ENCODE measurements around the gene ZBTB8OS.

Gene ZBTB8OS

GRCh38 chr1:32612189-32612881, 38.0 kb downstream of the ZBTB8OS start:
- DNase-seq (ENCODE audit: low read depth in 2 of 2, low spot score in 1 of 2): peak in 1 of 2 donors; percentile 11

DNA sequence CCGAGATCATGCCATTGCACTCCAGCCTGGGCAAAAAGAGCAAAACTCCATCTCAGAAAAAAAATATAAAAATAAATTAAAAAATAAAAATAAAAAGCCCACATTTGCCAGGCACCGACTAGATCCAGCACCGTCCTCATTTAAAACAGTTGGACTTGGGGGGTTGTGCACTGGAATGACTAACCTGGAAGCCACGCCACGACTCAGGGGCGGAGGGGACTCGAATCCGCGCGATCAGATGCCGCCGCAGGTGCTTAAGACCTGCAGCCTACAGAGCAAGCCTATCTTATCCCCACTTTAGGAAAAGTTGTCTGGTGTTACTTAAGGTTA, 38.5 kb downstream of the ZBTB8OS start:
- no peak for DNase-seq (ENCODE audit: low read depth in 2 of 2, low spot score in 1 of 2)

DNA sequence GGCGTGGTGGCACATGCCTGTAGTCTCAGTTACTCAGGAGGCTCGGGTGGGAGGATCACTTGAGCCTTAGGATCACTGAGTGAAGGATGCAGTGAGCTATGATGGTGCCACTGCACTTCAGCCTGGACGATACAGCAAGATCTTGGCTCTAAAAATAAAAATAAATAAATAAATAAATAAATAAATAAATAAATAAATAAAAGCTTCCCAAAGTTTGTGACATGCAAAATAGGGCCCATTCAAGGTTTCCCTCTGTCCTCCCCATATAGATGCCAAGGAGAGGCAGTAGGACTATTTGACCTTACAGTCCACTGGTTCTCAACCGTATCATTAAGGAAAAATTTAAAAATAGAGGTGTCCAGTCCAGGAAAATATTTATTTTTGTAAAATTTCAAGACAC, 41.2 kb downstream of the ZBTB8OS start:
- DNase-seq (ENCODE audit: low read depth in 2 of 2, low spot score in 1 of 2): no peak

DNA sequence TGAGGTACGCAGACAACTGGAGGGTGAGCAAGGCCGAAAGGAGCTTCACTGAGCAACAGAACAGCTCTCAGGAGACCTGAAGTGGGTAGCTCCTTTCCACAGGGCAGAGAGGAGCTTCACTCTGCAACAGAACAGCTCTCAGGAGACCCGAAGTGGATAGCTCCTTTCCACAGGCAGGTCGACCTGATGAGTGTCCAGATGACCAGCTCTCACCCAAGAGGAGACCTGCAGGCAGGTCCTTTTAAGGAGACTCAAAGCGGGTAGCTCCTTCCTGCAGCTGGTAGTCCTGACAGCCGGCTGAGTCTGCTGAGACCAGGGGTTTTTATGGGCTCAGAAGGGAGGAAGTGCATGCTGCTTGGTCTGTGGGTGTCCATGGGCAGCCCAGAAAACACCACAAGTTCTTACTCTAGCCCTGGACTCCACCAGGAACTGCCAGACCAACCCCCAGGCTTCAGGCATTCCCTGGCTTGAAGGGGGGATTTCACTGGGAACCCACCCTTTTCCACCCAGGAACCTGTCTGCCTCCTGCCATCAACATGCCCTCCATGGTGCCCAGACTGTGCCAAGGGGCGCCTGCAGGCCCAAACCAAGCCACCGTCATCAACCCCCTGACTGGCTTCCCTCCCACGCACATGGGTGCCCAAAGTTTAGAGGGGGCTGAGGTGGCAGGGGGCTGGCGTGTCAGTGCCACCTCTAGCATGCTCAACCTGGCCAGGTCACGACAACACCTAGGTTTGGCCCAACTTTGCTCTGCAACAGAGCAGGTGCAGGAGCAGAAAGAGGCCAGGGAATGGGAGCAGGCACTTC, 43.6 kb downstream of the ZBTB8OS start:
- DNase-seq (ENCODE audit: low read depth in 2 of 2, low spot score in 1 of 2): no peak

GRCh38 chr1:32605711-32606424, 44.5 kb downstream of the ZBTB8OS start:
- DNase-seq (ENCODE audit: low read depth in 2 of 2, low spot score in 1 of 2): no peak

GRCh38 chr1:32600034-32600433, 50.3 kb downstream of the ZBTB8OS start:
- no peak for DNase-seq (ENCODE audit: low read depth in 2 of 2, low spot score in 1 of 2)

DNA sequence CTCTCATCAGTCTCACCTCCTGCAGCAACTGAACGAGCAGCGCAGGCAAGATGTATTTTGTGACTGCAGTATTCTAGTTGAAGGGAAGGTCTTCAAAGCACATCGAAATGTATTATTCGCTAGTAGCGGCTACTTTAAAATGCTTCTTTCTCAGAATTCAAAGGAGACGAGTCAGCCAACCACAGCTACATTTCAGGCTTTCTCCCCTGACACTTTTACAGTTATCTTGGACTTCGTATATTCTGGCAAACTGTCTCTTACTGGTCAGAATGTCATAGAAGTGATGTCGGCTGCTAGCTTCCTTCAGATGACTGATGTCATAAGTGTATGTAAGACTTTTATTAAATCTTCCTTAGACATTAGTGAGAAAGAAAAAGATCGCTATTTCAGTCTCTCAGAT, 57.4 kb downstream of the ZBTB8OS start:
- no peak for DNase-seq (ENCODE audit: low read depth in 2 of 2, low spot score in 1 of 2)

DNA sequence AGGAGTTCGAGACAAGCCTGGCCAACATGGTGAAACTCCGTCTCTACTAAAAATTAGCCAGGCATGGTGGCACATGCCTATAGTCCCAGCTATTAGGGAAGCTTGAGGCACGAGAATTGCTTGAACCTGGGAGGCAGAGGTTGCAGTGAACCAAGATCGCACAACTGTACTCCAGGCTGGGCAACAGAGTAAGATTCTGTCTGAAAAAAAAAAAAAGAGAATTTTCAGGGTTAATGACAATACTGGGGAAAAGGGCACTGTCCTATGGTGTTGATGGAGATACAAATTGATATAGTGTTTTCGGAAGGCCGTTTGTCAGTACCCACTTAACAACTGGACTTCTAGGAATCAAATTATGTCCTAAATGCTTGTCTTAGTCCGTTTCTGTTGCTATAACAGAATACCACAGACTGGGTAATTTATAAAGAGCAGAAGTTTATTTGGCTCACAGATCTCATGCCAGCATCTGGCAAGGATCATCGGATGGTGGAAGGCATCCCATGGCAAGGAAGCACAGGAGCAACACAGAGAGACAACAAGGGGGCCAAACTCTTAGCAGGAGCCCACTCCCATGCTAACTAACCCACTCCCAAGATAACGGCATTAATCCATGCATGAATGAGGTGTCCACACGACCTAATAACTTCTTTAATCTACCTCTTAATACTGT, 69.9 kb downstream of the ZBTB8OS start:
- no peak for DNase-seq (ENCODE audit: low read depth in 2 of 2, low spot score in 1 of 2)

Measured in stimulated activated CD8-positive, alpha-beta memory T cell treated with anti-CD3 and anti-CD28 coated beads, Interleukin-4, amount 100 ng/mL, for 4 hours (primary cell).